IMR-90 (cell line): ENCODE results near the gene TM7SF2. TPM values are rescaled to one million over a fixed set of nuclear protein-coding genes. Genes with fewer than 3 reads are reported as not detected.
A peak's percentile ranks its signal among the peaks of the same experiment; 100 is the strongest.

Experiments used
- ATAC-seq: fragments of 200-7000 bp; cut with Tn5 transposase; 2 replicates; pipeline ENCODE4 v1.9.1; 2020; ENCODE audit warnings: low read depth, mild to moderate bottlenecking, moderate library complexity
- BruUV-seq: library from RNA; stranded (reverse); fragments of 400-500 nt; replicated peaks from 2 replicates; lab custom pipeline; 2021; lab: Mats Ljungman, UMichigan
- CTCF ChIA-PET: fragments of 300-600 bp; formaldehyde crosslinking; extraction: SDS; loops from one replicate; lab custom pipeline; 2021; ENCODE audit warnings: antibody characterized with exemption; lab: Yijun Ruan, JAX
- POLR2A ChIA-PET: fragments of 300-600 bp; sonication (Branson Sonifier 250); formaldehyde crosslinking; loops from one replicate; lab custom pipeline; 2022; ENCODE audit warnings: antibody characterized with exemption; ENCODE audit not compliant: unreplicated experiment; lab: Charles Lee
- DNase-seq: peaks from one replicate; pipeline ENCODE4 v3.0.0; 2013
- H2AFZ ChIP-seq: replicated peaks from 2 replicates; pipeline ENCODE3; 2013; ENCODE audit warnings: low read length, mild to moderate bottlenecking; ENCODE audit not compliant: poor library complexity
- H2AK5ac ChIP-seq: 2 replicates; pipeline ENCODE4 v1.6.1; 2013; ENCODE audit warnings: low read depth, low read length, inconsistent platforms
- H2AK9ac ChIP-seq: replicated peaks from 2 replicates; pipeline ENCODE3; 2013; ENCODE audit warnings: mild to moderate bottlenecking, low read depth, low read length, moderate library complexity; ENCODE audit not compliant: poor library complexity
- H2BK120ac ChIP-seq: 2 replicates; pipeline ENCODE4 v1.6.1; 2013; ENCODE audit warnings: low read depth, low read length, inconsistent platforms
- H2BK15ac ChIP-seq: 3 replicates; pipeline ENCODE4 v1.6.1; 2013; ENCODE audit warnings: low read depth, low read length, inconsistent platforms
- H2BK20ac ChIP-seq: 2 replicates; pipeline ENCODE4 v1.6.1; 2013; ENCODE audit warnings: low read depth, mild to moderate bottlenecking, inconsistent platforms, low read length, moderate library complexity
- H2BK5ac ChIP-seq: 2 replicates; pipeline ENCODE4 v1.6.1; 2013; ENCODE audit warnings: mild to moderate bottlenecking, low read depth, low read length, inconsistent platforms; ENCODE audit not compliant: poor library complexity, severe bottlenecking
- H3K14ac ChIP-seq: replicated peaks from 2 replicates; pipeline ENCODE4 v1.6.1; 2013; ENCODE audit warnings: low read depth, low read length, inconsistent platforms
- H3K18ac ChIP-seq: 2 replicates; pipeline ENCODE4 v1.6.1; 2013; ENCODE audit warnings: low read depth, low read length, control low read depth
- H3K23ac ChIP-seq: 2 replicates; pipeline ENCODE4 v1.6.1; 2013; ENCODE audit warnings: low read depth, low read length, inconsistent platforms
- H3K27ac ChIP-seq: 2 replicates; pipeline ENCODE4 v1.5.1; 2013; ENCODE audit warnings: mild to moderate bottlenecking, control low read depth, low read length; ENCODE audit not compliant: insufficient read depth
- H3K27me3 ChIP-seq: 2 replicates; pipeline ENCODE4 v1.6.1; 2013; ENCODE audit warnings: low read length; ENCODE audit not compliant: control insufficient read depth, insufficient read depth
- H3K36me3 ChIP-seq: 2 replicates; pipeline ENCODE4 v1.6.1; 2013; ENCODE audit warnings: low read length, mixed read lengths; ENCODE audit not compliant: control insufficient read depth, insufficient read depth
- H3K4ac ChIP-seq: 2 replicates; pipeline ENCODE4 v1.6.1; 2013; ENCODE audit warnings: low read depth, low read length, inconsistent platforms
- H3K4me1 ChIP-seq: 2 replicates; pipeline ENCODE4 v1.6.1; 2013; ENCODE audit warnings: low read length, mixed read lengths; ENCODE audit not compliant: control insufficient read depth, insufficient read depth
- H3K4me2 ChIP-seq: 2 replicates; pipeline ENCODE4 v1.6.1; 2013; ENCODE audit warnings: low read depth, mild to moderate bottlenecking, control low read depth, low read length, moderate library complexity
- H3K4me3 ChIP-seq: 2 replicates; pipeline ENCODE4 v1.5.1; 2013; ENCODE audit warnings: low read depth, mild to moderate bottlenecking, control low read depth, low read length, moderate library complexity; ENCODE audit not compliant: insufficient read depth
- H3K56ac ChIP-seq: 2 replicates; pipeline ENCODE4 v1.6.1; 2013; ENCODE audit warnings: low read length, inconsistent platforms; ENCODE audit not compliant: insufficient read depth; ENCODE audit errors: extremely low read depth
- H3K79me1 ChIP-seq, 2 experiments: 2 replicates each; pipeline ENCODE4 v1.6.1; 2013; ENCODE audit warnings: low read length in 2 of 2, inconsistent platforms in 1 of 2, low read depth in 1 of 2
- H3K9ac ChIP-seq: 2 replicates; pipeline ENCODE4 v1.6.1; 2013; ENCODE audit warnings: low read depth, low read length, control low read depth
- H3K9me1 ChIP-seq: 2 replicates; pipeline ENCODE4 v1.6.1; 2013; ENCODE audit warnings: low read length, inconsistent platforms; ENCODE audit not compliant: insufficient read depth
- H3K9me3 ChIP-seq: 2 replicates; pipeline ENCODE4 v1.6.1; 2013; ENCODE audit warnings: low read length; ENCODE audit not compliant: control insufficient read depth, insufficient read depth
- H4K20me1 ChIP-seq: 2 replicates; pipeline ENCODE4 v1.6.1; 2013; ENCODE audit warnings: low read length, inconsistent platforms; ENCODE audit not compliant: insufficient read depth
- H4K5ac ChIP-seq: 2 replicates; pipeline ENCODE4 v1.6.1; 2013; ENCODE audit warnings: mild to moderate bottlenecking, low read depth, low read length, control low read depth
- H4K8ac ChIP-seq, 2 experiments: 2 replicates each; pipeline ENCODE4 v1.6.1; 2013; ENCODE audit warnings: low read depth in 2 of 2, low read length in 2 of 2, control low read depth in 1 of 2, inconsistent platforms in 1 of 2
- H4K91ac ChIP-seq: 2 replicates; pipeline ENCODE4 v1.6.1; 2013; ENCODE audit warnings: low read depth, low read length, inconsistent platforms; ENCODE audit not compliant: insufficient read depth
- BHLHE40 ChIP-seq: fragments of 150-350 bp; IDR thresholded peaks from 2 replicates; pipeline ENCODE4 v1.6.1; 2016; ENCODE audit warnings: mild to moderate bottlenecking, low read depth, low read length
- CEBPB ChIP-seq: IDR thresholded peaks from 2 replicates; pipeline ENCODE4 v1.6.1; 2012; ENCODE audit warnings: low read depth, low read length, improper control_type of control experiment
- CHD1 ChIP-seq: IDR thresholded peaks from 2 replicates; pipeline ENCODE4 v1.6.1; 2012; ENCODE audit warnings: low read depth, low read length, improper control_type of control experiment
- FOS ChIP-seq: fragments of 150-350 bp; IDR thresholded peaks from 2 replicates; pipeline ENCODE4 v1.6.1; 2016; ENCODE audit warnings: low read depth, low read length
- MAFK ChIP-seq: IDR thresholded peaks from 2 replicates; pipeline ENCODE4 v1.6.1; 2012; ENCODE audit warnings: low read depth, low read length, improper control_type of control experiment
- MAZ ChIP-seq: IDR thresholded peaks from 2 replicates; pipeline ENCODE4 v1.6.1; 2012; ENCODE audit warnings: low read depth, mild to moderate bottlenecking, low read length, improper control_type of control experiment, moderate library complexity, borderline replicate concordance
- MXI1 ChIP-seq: IDR thresholded peaks from 2 replicates; pipeline ENCODE4 v1.6.1; 2012; ENCODE audit warnings: low read depth, mild to moderate bottlenecking, low read length, moderate library complexity, borderline replicate concordance
- NFE2L2 ChIP-seq: fragments of 150-350 bp; IDR thresholded peaks from 2 replicates; pipeline ENCODE4 v1.6.1; 2016; ENCODE audit warnings: low read depth, mild to moderate bottlenecking, low read length
- POLR2A ChIP-seq: IDR thresholded peaks from 2 replicates; pipeline ENCODE4 v1.6.1; 2012; ENCODE audit warnings: mild to moderate bottlenecking, low read depth, low read length
- RAD21 ChIP-seq: IDR thresholded peaks from 2 replicates; pipeline ENCODE4 v1.6.1; 2012; ENCODE audit warnings: low read length, improper control_type of control experiment
- RFX5 ChIP-seq: IDR thresholded peaks from 2 replicates; pipeline ENCODE4 v1.8.0; 2012; ENCODE audit warnings: low read depth, mild to moderate bottlenecking, low read length, moderate library complexity
- SMC3 ChIP-seq: fragments of 150-350 bp; IDR thresholded peaks from 2 replicates; pipeline ENCODE4 v1.6.1; 2016; ENCODE audit warnings: low read depth, mild to moderate bottlenecking, antibody characterized with exemption, low read length, moderate library complexity
- WGBS, 2 experiments: methylation state at CpG; one replicate each; pipeline versions ENCODE4 v1.1.5 to v1.1.7; 2013; ENCODE audit warnings: missing lambda C conversion rate in 2 of 2; ENCODE audit not compliant: insufficient read length in 1 of 2; ENCODE audit errors: extremely low coverage in 2 of 2; 5-methylcytosine and 5-hydroxymethylcytosine counted together
- dilution Hi-C: fragments of 300-500 bp; cut with HindIII; formaldehyde crosslinking; loops from one replicate; pipeline ENCODE4 v1.14.3; 2018; ENCODE audit warnings: low sequenced_read_pairs; ENCODE audit not compliant: unreplicated experiment
- in situ Hi-C: fragments of 300-500 bp; cut with MboI; formaldehyde crosslinking; loops from 3 replicates; pipeline ENCODE4 v1.14.3; 2019; ENCODE audit warnings: low sequenced_read_pairs, inconsistent platforms, mixed read lengths
- intact Hi-C: fragments of 100-400 bp; cut with micrococcal nuclease; formaldehyde crosslinking; loops from 2 replicates; pipeline ENCODE4 v1.10.0; 2022
- polyA plus RNA-seq, 3 experiments: library from polyadenylated mRNA; depleted of rRNA; stranded (reverse); fragments of >200 nt; gene quantifications; 2 replicates each; pipeline ENCODE4 v1.2.3, GENCODE V29; 2012; ENCODE audit warnings: low replicate concordance in 1 of 3
- total RNA-seq: library from RNA; depleted of rRNA; stranded (reverse); fragments of >200 nt; gene quantifications from 2 replicates; pipeline ENCODE4 v1.2.3, GENCODE V29; 2012
- TF ChIP-seq, protein P1 (sequence below): fragments of 150-350 bp; IDR thresholded peaks from 2 replicates; pipeline ENCODE4 v1.6.1; 2016; ENCODE audit warnings: low read depth, mild to moderate bottlenecking, low read length, moderate library complexity, borderline replicate concordance
- TF ChIP-seq, protein P2 (sequence below): conservative IDR thresholded peaks from 2 replicates; pipeline ENCODE4 v1.5.1; 2012; ENCODE audit warnings: mild to moderate bottlenecking, low read depth, low read length, improper control_type of control experiment
- TF ChIP-seq, protein P3 (sequence below): fragments of 150-350 bp; IDR thresholded peaks from 2 replicates; pipeline ENCODE4 v1.6.1; 2017; ENCODE audit warnings: mild to moderate bottlenecking, antibody characterized with exemption, low read length, low read depth

The TM7SF2 gene
- total and polyA plus RNA-seq, 2 of the 4 experiments (the other 2 are of a cell fraction) = 5.7 to 7.6 TPM

DNA sequence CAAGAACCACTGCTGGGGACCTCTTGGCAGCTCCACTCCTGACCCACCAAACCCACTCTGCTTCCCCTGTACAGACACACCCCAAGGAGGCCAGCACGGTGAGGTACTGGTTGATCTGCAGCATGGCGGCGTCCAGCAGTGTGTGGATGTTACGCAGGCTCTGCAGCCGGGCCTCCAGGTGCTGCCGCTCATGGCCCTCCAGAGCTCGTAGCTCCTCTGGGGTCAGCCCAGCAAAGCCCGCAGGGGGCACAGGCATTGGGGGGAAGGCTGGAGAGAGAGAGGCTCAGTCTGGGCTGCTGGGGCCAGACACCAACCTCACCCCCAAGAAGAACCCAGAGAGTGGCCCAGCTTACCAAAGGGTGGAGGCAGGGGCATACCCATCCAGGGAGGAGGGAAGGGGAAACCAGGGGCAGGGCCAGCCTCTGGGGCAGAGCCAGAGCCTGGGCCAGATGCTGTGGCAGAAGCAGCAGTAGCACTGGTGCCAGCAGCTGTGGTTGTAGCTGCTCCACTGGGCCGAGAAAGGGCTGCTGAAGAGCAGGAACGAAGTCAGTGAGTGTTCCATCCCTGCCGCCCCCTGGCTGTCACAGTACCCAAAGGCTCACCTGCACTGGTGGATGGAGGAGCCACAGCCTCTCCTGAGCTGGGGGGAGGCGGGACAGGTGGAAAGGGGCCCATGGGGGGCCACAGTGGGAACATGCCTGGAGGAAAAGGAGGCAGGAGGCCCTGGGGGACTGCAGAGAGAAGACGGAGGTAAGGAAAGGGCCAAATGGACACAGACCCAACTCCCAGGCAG is 18.2 kb downstream of the TM7SF2 start:
- CTCF ChIA-PET = no interaction called here
- TF ChIP-seq MAFK (no peak), POLR2A (no peak), FOS (no peak), NFE2L2 (no peak), MXI1 (no peak), MAZ (no peak), BHLHE40 (no peak), RFX5 (no peak), RAD21 (no peak), CEBPB (no peak), SMC3 (no peak), CHD1 (no peak)
- TF ChIP-seq, protein P1, sequence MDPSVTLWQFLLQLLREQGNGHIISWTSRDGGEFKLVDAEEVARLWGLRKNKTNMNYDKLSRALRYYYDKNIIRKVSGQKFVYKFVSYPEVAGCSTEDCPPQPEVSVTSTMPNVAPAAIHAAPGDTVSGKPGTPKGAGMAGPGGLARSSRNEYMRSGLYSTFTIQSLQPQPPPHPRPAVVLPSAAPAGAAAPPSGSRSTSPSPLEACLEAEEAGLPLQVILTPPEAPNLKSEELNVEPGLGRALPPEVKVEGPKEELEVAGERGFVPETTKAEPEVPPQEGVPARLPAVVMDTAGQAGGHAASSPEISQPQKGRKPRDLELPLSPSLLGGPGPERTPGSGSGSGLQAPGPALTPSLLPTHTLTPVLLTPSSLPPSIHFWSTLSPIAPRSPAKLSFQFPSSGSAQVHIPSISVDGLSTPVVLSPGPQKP = no peak
- TF ChIP-seq, protein P2, sequence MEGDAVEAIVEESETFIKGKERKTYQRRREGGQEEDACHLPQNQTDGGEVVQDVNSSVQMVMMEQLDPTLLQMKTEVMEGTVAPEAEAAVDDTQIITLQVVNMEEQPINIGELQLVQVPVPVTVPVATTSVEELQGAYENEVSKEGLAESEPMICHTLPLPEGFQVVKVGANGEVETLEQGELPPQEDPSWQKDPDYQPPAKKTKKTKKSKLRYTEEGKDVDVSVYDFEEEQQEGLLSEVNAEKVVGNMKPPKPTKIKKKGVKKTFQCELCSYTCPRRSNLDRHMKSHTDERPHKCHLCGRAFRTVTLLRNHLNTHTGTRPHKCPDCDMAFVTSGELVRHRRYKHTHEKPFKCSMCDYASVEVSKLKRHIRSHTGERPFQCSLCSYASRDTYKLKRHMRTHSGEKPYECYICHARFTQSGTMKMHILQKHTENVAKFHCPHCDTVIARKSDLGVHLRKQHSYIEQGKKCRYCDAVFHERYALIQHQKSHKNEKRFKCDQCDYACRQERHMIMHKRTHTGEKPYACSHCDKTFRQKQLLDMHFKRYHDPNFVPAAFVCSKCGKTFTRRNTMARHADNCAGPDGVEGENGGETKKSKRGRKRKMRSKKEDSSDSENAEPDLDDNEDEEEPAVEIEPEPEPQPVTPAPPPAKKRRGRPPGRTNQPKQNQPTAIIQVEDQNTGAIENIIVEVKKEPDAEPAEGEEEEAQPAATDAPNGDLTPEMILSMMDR = no peak
- TF ChIP-seq, protein P3, sequence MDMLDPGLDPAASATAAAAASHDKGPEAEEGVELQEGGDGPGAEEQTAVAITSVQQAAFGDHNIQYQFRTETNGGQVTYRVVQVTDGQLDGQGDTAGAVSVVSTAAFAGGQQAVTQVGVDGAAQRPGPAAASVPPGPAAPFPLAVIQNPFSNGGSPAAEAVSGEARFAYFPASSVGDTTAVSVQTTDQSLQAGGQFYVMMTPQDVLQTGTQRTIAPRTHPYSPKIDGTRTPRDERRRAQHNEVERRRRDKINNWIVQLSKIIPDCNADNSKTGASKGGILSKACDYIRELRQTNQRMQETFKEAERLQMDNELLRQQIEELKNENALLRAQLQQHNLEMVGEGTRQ = no peak

More for the DNA sequence above, 18.2 kb downstream of the TM7SF2 start:
- Histone ChIP-seq H4K91ac (no peak overlapping the region), H2BK15ac (no peak overlapping the region), H3K4me3 (no peak overlapping the region), H3K9ac (no peak overlapping the region), H3K36me3 (peaks cover 75% of the 10 kb centered on the region), H3K9me3 (no peaks in the 10 kb centered on the region), H3K79me1 (peaks cover 24 to 57% of the 10 kb centered on the region in 2 experiments), H2AK9ac (peak overlapping the region; percentile 50), H2BK120ac (no peak overlapping the region), H3K27ac (no peak overlapping the region), H3K56ac (no peak overlapping the region), H3K27me3 (no peaks in the 10 kb centered on the region), H3K9me1 (peaks cover 11% of the 10 kb centered on the region), H2AFZ (peak overlapping the region; percentile 19), H3K18ac (no peak overlapping the region), H3K14ac (no peak overlapping the region), H4K20me1 (peaks cover 37% of the 10 kb centered on the region), H3K4me2 (no peak overlapping the region), H2BK5ac (no peak overlapping the region), H3K4me1 (peaks cover 6% of the 10 kb centered on the region; the same call in 1 of the 2 replicates), H2AK5ac (no peak overlapping the region), H2BK20ac (no peak overlapping the region), H3K4ac (no peak overlapping the region), H3K23ac (no peak overlapping the region), H4K5ac (no peak overlapping the region), H4K8ac (no peak overlapping the region)
- dilution Hi-C loops (no loop called here), intact Hi-C loops (no loop called here), in situ Hi-C loops (no loop called here)
- DNase-seq (no peak), ATAC-seq (no peak)
- BruUV-seq = no TSS peak
- POLR2A ChIA-PET = no interaction called here
- whole genome bisulfite sequencing, 2 experiments = 96% methylated on average over 8 of the region's 13 CpGs; no CpG with 5 or more reads in 1 of the 2 experiments
